SKM-1 (cell line): ENCODE data around the gene SMIM1.

Source experiments
- DNase-seq: peaks from one replicate; lab custom pipeline; 2025; ENCODE audit not compliant: unreplicated experiment; lab: John Stamatoyannopoulos, UW

Gene SMIM1

DNA sequence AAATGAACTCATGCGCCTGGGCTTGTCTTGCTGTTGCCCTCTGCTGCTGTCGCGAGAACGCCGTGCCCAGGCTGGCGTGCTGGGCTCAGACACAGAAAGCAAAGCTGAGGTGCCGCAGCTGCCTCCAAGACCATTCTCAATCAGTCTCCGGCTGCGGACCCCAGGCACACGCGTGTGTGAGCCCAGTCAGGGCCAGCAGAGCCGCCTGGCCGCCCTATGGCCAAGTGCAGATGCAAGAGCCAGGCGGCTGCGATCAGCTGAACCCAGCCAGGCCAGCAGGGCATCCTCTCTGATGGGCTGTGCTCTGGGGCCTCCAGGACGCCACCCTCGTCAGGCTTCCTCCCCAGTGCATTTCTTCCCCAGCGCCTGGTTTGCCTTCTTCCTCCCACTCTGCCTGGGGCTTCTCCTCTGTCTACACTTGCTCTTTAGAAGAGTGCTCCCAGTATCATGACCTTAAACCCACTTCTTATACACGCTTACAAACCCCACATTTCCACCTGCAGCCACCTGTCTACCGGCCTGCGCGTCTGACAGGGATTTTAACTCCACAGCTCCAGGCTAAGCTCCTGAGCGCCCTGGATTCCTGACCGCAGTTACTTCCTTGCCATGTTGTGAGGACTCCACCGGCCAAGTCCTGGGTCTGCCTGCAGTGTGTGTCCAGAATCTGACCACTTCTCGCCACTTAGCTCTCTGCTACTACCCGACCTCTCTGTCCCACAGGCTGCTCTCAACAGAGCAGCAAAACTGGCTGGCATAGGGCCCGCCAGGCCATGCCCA is 45.5 kb downstream of the SMIM1 start:
- no peak for DNase-seq

DNA sequence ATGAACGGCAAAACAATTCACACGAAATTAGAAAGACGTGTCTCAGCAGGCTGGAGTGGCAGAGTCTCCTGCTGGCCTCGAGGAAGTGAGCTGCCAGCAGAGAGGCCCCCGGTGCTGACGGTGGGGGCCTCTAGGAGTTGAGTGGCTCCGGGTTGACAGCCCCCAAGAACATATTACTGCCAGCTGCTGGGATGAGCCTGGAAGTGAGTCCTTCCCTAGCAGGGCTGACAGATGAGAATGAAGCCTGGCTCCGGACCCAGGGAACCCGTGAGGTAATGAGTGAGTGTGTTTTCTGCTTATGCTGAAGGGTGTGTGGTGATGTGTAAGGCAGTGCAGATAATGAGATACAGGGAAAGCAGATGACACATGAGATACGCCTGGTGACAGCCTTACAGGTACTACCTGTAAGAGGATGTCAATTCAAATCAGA is 47.2 kb downstream of the SMIM1 start:
- no peak for DNase-seq

DNA sequence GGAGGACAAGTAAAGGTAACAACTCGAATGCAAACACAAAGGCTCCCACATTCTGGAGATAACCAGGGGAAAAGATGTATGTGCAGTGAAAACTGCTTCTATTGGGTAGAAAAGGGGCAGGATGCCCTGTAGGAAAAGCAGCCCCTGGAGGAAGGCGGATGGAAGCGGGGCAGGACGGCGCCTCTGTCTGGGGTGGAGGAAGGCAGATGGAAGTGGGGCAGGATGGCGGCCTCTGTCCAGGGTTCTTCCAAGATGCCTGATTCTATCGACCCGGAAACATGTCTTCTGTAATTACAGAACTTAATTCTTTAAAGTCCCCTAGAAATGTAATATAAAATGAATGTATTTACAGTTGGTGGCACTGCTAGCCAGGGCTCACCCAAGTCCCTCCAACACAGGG is 47.8 kb downstream of the SMIM1 start:
- no peak for DNase-seq

DNA sequence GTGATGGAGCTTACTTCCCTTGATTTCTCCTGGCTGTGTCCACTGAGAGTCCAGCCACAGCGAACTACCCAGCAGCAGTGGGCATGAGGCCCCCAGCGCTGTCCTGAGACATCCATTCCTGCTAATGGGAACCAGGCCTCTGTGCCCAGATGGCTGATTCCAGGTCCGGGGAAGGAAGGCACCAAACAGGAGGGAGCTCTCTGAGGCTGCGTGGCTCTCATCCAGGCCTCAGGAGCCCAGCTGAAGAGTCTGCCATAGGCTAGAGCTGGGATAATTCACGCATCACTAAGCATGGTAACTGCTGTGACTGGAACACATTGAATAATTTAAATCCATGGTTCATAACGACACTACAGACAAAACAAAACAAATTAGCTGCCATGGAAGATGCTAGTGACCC is 48.5 kb downstream of the SMIM1 start:
- no peak for DNase-seq

DNA sequence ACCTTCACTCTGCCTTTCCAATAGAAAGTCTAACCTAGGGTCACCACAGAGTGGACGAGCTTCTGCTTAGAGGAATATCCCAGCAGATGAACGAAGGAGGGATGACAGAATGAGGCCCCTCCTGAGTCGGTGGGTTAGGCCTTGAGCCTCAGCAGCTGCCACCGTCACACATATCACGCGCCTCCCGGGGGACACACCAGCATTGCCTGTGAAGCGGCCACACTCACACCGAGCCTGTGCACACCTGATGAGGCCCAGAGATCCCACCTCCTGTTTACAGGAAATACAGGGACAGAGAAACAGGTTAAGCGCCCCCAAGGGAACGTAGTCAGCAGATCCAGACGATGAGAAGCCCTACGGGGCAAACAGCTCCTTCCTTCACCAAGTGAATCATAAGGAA is 48.9 kb downstream of the SMIM1 start:
- DNase-seq = no peak

DNA sequence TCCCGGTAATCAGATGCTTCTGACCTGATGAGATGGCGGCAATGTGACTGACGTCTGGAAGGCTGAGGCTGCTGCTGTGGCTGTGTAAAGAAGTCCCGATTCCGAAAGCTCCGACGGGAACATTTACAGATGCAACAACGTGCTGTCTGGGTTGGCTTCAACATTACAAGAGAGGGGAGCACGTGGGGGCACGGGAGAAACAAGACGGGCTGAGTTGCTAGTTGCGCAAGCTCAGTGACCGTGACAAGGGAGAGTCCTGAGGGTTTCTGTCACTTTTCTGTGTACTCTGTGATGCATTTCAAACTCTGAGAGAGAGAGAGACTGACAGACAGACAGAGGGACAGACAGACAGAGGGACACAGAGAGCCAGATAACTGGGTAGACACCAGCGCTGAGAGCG is 49.4 kb downstream of the SMIM1 start:
- no peak for DNase-seq

DNA sequence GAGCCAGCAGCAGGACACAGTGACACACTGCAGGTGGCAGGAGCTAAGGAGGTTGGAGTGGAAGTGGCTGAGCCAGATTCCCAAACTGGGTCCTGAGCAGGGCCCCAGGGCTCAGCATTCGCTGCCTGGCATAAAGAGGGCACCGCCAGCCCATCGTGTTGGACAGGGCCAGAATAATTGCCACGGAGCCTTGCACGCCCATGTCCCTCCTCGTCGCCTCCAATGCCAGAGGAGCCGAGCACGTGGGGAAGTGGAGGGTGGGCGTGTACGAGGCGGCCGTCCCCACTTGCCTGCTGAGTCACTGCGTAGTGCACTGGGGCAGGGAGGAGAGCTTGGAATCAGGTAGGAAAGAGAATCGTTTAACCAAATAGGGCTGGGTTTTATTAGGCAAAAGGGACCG is 49.9 kb downstream of the SMIM1 start:
- no peak for DNase-seq

DNA sequence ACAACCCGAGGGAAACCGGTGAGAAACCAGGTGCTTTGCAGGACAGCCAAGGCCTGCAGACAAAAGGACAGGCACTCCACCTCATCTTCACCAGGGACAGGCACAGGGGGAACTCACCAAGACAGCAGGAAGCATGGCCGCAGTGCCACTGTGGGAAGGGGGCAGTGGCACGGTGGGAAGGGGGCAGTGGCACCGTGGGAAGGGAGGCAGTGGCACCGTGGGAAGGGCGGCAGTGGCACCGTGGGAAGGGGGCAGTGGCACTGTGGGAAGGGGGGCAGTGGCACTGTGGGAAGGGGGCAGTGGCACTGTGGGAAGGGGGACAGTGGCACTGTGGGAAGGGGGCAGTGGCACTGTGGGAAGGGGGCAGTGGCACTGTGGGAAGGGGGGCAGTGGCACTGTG is 52.1 kb downstream of the SMIM1 start:
- no peak for DNase-seq

DNA sequence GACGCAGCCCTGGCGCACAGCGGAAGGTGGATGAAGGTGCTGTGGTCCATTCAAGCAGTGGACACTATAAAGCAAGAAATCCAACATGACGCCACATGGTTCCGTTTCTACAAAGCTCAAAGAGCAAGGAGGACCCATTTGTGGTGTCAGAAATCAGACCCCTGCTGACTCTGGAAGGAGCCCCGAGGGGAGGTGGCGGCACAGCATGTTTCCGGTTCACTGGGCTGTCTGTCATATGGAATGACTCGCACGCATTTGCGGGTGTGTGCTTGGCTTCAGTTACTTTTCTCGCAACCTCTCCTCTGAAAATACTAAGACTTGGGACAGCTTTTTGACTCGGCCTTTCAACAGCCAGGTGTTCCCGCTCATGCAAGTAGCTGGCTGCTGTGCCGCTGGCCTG is 52.8 kb downstream of the SMIM1 start:
- DNase-seq = no peak
